ENCODE results near the gene EXOC2. TPM values are rescaled to one million over a fixed set of nuclear protein-coding genes. Genes with fewer than 3 reads are reported as not detected.

The EXOC2 gene
- total and polyA plus RNA-seq, 10 donors: 7.0 to 32.8 (median 25.3) TPM

DNA sequence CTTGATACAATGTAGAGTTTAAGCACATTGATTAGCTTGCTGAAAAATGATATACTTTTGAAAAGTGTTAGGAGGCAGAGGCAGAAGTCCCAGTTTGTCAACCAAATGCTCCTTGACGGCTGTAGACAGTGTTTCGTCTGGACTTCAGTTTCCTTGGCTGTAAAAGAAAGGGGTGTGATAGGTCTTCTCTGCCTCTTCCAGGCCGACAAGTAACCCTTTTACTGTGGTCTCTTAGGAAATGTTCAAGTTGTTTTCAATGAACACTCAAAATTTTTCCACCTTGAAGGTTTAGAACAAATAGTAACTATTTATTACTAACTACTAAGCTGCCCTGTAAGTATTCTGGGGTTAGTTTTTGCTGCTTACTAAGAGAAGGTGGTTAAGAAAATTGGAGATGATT, 179.0 kb downstream of the EXOC2 start:
- TF ChIP-seq POLR2A (IDR thresholded peaks at IDR 0.05) (no peak), POLR2AphosphoS5 (IDR thresholded peaks at IDR 0.05) (no peak)
- intact Hi-C loops (cut with DNase I; ENCODE audit: low total_unique reads): no loop called here
- no peaks in the 10 kb centered on the region for H3K27me3 ChIP-seq (replicated peaks in 1 of 7)
- no peak for DNase-seq
- no peak overlapping the region for H3K27ac ChIP-seq
- H3K36me3 ChIP-seq: peaks cover 0 to 36% (median 3%) of the 10 kb centered on the region in 6 donors
- no peak overlapping the region for H3K4me3 ChIP-seq
- H3K9me3 ChIP-seq: peaks cover 0 to 15% (median 7%) of the 10 kb centered on the region in 8 donors
- WGBS, 5 donors: 88 to 93% (median 88%) methylated on average over 3 of the region's 3 CpGs
- H3K4me1 ChIP-seq: peaks cover 0 to 27% (median 4%) of the 10 kb centered on the region in 6 donors

DNA sequence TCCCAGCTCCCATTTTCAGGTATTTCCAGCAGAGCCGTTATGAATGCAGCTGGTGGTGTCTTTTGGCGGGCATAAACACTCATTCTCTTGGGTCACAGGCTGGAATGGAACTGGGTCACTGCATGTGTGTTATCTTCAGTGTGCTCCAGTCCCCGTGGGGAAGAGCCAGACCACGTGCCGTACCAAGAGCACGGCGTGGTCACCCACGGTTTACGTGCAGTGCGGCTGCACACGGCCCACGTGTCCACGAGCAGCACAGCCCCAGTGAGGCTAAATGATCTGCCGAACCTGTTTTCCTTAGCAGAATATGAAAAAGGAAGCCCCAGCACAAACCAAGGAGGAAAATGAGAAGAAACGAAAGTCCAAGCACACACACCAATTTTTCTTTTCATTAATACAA, 179.9 kb downstream of the EXOC2 start:
- Histone ChIP-seq H3K9me3 (peaks cover 0 to 7% (median 4%) of the 10 kb centered on the region in 8 donors), H3K27ac (no peak overlapping the region), H3K4me1 (peaks cover 0 to 28% (median 4%) of the 10 kb centered on the region in 6 donors), H3K27me3 (replicated peaks in 1 of 7) (no peaks in the 10 kb centered on the region), H3K36me3 (peaks cover 0 to 36% (median 3%) of the 10 kb centered on the region in 6 donors), H3K4me3 (no peak overlapping the region)
- TF ChIP-seq, protein P1, sequence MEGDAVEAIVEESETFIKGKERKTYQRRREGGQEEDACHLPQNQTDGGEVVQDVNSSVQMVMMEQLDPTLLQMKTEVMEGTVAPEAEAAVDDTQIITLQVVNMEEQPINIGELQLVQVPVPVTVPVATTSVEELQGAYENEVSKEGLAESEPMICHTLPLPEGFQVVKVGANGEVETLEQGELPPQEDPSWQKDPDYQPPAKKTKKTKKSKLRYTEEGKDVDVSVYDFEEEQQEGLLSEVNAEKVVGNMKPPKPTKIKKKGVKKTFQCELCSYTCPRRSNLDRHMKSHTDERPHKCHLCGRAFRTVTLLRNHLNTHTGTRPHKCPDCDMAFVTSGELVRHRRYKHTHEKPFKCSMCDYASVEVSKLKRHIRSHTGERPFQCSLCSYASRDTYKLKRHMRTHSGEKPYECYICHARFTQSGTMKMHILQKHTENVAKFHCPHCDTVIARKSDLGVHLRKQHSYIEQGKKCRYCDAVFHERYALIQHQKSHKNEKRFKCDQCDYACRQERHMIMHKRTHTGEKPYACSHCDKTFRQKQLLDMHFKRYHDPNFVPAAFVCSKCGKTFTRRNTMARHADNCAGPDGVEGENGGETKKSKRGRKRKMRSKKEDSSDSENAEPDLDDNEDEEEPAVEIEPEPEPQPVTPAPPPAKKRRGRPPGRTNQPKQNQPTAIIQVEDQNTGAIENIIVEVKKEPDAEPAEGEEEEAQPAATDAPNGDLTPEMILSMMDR (IDR thresholded peaks at IDR 0.05 in 8 of 11, conservative IDR thresholded peaks at IDR 0.05 in 3 of 11): no peak
- TF ChIP-seq POLR2A (IDR thresholded peaks at IDR 0.05) (no peak), POLR2AphosphoS5 (IDR thresholded peaks at IDR 0.05) (no peak)
- intact Hi-C loops (cut with DNase I; ENCODE audit: low total_unique reads): no loop called here
- DNase-seq: no peak
- 82 to 96% (median 93%) methylated on average over 15 of the region's 15 CpGs for WGBS, 5 donors

DNA sequence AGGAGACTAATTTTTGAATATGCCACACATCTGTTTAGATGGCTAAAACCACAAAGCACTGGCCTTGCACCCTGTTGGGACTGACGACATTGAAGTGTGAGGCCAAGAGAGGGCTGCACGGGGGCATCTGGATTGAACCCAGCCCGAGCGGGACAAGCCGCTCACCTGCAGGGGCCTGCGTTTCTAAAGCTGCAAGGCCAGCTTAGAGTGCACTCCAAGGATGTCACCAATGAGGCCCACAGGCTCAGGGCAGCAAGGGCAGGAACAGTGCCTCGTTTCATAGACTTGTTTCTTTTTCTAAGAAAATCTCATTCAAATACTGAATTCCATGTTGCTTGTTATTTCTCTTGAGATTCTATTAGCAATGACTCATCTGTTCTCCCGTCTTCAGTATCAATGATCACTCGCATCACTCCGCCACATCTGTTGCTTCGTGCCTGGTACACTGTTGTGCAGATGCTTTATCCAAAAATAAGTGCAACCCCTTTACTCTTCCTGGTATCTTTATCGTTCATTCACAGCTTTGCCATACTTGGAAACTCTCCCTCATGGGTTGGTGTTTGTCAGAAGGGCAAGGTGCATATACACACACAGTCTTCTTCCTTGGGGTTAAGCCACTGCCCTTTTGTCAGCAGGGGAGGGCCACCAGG, 181.3 kb downstream of the EXOC2 start:
- intact Hi-C loops (cut with DNase I; ENCODE audit: low total_unique reads): no loop called here
- peaks cover 0 to 32% (median 2%) of the 10 kb centered on the region in 6 donors for H3K36me3 ChIP-seq
- no peak for DNase-seq
- H3K4me3 ChIP-seq: no peak overlapping the region
- 89 to 96% (median 94%) methylated on average over 12 of the region's 12 CpGs for WGBS, 5 donors
- peaks cover 0 to 35% (median 5%) of the 10 kb centered on the region in 6 donors for H3K4me1 ChIP-seq
- TF ChIP-seq POLR2A (IDR thresholded peaks at IDR 0.05): no peak
- no peak overlapping the region for H3K27ac ChIP-seq
- H3K27me3 ChIP-seq (replicated peaks in 1 of 7): no peaks in the 10 kb centered on the region
- H3K9me3 ChIP-seq: no peaks in the 10 kb centered on the region

DNA sequence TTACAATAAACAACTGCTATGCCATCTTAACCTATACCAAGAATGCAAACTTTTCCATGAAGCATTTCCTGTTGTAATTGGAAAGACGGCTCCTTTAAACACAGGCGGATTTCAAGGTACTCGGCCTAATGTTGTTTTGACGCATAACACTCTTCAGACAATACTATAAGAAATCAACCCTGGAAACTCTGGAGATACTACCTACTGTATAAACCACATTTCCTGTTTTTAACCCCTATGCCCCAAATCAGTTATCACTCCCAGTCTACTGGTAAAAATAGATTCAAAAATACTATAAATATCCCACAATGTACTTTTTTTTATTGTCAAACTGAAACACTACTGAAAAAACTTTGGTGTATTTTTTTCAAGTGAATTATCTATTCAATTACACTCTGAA, 183.3 kb downstream of the EXOC2 start:
- intact Hi-C loops (cut with DNase I; ENCODE audit: low total_unique reads): no loop called here
- Histone ChIP-seq H3K27ac (no peak overlapping the region), H3K4me1 (peaks cover 0 to 43% (median 11%) of the 10 kb centered on the region in 6 donors), H3K36me3 (peaks cover 0 to 31% (median 0%) of the 10 kb centered on the region in 6 donors), H3K27me3 (replicated peaks in 1 of 7) (no peaks in the 10 kb centered on the region), H3K4me3 (no peak overlapping the region), H3K9me3 (no peaks in the 10 kb centered on the region)
- whole genome bisulfite sequencing, 5 donors: 39 to 66% (median 59%) methylated on average over 4 of the region's 4 CpGs
- no peak for DNase-seq
- TF ChIP-seq POLR2AphosphoS5 (IDR thresholded peaks at IDR 0.05): no peak
- TF ChIP-seq, protein P1 (IDR thresholded peaks at IDR 0.05 in 8 of 11, conservative IDR thresholded peaks at IDR 0.05 in 3 of 11): no peak
- TF ChIP-seq POLR2A (IDR thresholded peaks at IDR 0.05): no peak

DNA sequence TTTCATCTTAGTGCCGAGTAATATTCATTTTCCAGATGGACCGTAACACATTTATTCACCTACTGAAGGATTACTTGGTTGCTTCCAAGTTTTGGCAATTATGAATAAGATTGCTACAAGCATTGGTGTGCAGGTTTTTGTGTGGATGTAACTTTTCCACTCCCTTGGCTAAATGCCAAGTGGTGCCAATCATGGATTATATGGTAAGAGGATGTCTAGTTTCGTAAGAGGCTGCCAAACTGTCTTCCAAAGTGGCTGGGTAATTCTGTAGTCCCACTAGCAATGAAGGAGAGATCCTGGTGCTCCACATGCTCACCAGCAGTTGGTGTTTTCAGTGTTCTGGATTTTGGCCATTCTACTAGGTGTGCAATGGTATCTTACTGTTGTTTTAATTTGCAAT, 184.3 kb downstream of the EXOC2 start:
- no peak overlapping the region for H3K27ac ChIP-seq
- DNase-seq: no peak
- H3K4me3 ChIP-seq: no peak overlapping the region
- H3K4me1 ChIP-seq: peaks cover 0 to 38% (median 9%) of the 10 kb centered on the region in 6 donors
- peaks cover 0 to 41% (median 0%) of the 10 kb centered on the region in 6 donors for H3K36me3 ChIP-seq
- no peaks in the 10 kb centered on the region for H3K27me3 ChIP-seq (replicated peaks in 1 of 7)
- intact Hi-C loops (cut with DNase I; ENCODE audit: low total_unique reads): no loop called here
- H3K9me3 ChIP-seq: no peaks in the 10 kb centered on the region
- TF ChIP-seq POLR2A (IDR thresholded peaks at IDR 0.05) (no peak), POLR2AphosphoS5 (IDR thresholded peaks at IDR 0.05) (no peak)
- TF ChIP-seq, protein P1 (IDR thresholded peaks at IDR 0.05 in 8 of 11, conservative IDR thresholded peaks at IDR 0.05 in 3 of 11): no peak
- WGBS, 5 donors: 79 to 96% (median 91%) methylated on average over 3 of the region's 3 CpGs

All from spleen (tissue), 11 donors.